Muscle layer of duodenum (tissue), 2 donors: ENCODE results near the gene EPHB1.

ENCODE experiments used
- H3K27ac ChIP-seq: one replicate; pipeline ENCODE4 v1.7.0; 2013; ENCODE audit warnings: mild to moderate bottlenecking, low read length
- H3K27me3 ChIP-seq: one replicate; pipeline ENCODE4 v1.7.0; 2013; ENCODE audit warnings: low read depth, mild to moderate bottlenecking, control low read depth, low read length
- H3K36me3 ChIP-seq, 2 donors: one replicate each; pipeline ENCODE4 v1.7.0; 2013; ENCODE audit warnings: low read length in 2 of 2, control low read depth in 1 of 2, mild to moderate bottlenecking in 1 of 2; ENCODE audit not compliant: insufficient read depth in 2 of 2, control insufficient read depth in 1 of 2
- H3K4me1 ChIP-seq, 2 donors: one replicate each; pipeline ENCODE4 v1.7.0; 2013; ENCODE audit warnings: low read length in 2 of 2, mild to moderate bottlenecking in 2 of 2, control low read depth in 1 of 2, moderate library complexity in 1 of 2; ENCODE audit not compliant: insufficient read depth in 2 of 2, control insufficient read depth in 1 of 2
- H3K4me3 ChIP-seq, 2 donors: one replicate each; pipeline ENCODE4 v1.7.0; 2013; ENCODE audit warnings: low read length in 2 of 2, low read depth in 1 of 2, mild to moderate bottlenecking in 1 of 2
- H3K9me3 ChIP-seq, 2 donors: one replicate each; pipeline ENCODE4 v1.7.0; 2013; ENCODE audit warnings: low read length in 2 of 2, control low read depth in 1 of 2, mild to moderate bottlenecking in 1 of 2; ENCODE audit not compliant: control insufficient read depth in 1 of 2
- donor health status: healthy.

Gene EPHB1

DNA sequence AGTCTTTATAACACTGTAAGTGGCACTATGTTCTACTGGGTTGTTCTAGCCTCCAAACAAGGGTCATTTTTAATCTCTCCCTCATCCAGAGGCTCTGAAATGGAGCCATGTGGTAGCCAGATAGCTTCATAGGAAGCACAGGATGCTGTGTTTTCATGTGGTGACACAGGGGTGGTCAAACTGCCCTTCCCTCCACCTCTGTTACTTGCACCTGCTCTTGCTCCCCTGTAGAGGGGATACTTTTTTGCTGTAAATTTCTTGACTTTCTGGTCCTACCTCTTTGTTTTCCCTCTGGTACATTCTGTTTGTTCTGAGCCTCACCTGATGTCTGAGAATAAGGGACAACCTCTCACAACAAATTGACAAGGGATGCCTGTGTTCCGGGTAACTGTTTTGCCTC, 76.8 kb downstream of the EPHB1 start:
- Histone ChIP-seq H3K4me1 (no peaks in the 10 kb centered on the region), H3K27ac (no peak overlapping the region), H3K9me3 (no peaks in the 10 kb centered on the region), H3K27me3 (no peaks in the 10 kb centered on the region), H3K4me3 (no peak overlapping the region), H3K36me3 (no peaks in the 10 kb centered on the region)

DNA sequence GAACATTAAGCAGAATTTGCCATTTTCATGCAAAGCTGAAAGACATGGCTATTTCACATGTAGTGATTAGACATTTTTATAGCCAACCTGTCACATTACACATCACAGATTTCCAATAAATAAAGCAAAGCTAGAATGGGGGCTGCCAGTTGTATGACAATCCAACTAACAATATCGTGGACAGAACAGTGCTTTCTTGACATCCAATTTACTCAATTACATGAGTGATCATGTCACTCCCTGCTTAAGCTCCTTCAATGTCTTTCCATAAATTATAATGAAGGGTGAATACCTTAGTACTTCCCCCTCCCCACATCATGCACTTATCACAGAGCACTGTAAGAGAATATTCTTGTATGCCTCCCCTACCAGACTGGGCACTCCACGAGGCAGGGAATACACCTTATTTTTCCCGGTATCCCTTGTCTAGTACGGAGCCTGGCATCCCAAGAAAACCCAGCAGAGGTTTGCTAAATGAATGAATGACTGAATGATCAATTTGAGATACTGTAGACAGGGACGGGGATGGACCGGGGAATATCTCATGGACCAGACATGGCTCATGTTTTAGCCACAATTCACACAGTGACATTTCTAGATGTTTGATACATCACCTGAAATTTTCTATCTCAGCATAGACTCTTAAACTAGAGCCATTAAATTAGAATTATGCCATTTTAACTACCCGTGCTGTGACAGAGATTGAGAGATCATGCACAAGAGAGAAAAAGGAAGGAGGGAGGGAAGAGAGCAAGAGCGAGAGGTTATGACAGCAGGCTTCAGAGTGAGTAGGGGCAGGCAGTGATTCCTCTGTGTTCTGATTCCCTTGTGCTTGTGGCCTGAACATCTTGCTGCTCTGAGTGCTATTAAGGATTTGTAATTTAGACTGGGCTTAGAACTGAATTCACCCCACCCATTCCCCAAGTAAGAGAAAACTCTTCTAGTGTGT, 77.7 kb downstream of the EPHB1 start:
- Histone ChIP-seq H3K4me1 (no peaks in the 10 kb centered on the region), H3K36me3 (no peaks in the 10 kb centered on the region), H3K4me3 (no peak overlapping the region), H3K27me3 (no peaks in the 10 kb centered on the region), H3K27ac (no peak overlapping the region), H3K9me3 (no peaks in the 10 kb centered on the region)

DNA sequence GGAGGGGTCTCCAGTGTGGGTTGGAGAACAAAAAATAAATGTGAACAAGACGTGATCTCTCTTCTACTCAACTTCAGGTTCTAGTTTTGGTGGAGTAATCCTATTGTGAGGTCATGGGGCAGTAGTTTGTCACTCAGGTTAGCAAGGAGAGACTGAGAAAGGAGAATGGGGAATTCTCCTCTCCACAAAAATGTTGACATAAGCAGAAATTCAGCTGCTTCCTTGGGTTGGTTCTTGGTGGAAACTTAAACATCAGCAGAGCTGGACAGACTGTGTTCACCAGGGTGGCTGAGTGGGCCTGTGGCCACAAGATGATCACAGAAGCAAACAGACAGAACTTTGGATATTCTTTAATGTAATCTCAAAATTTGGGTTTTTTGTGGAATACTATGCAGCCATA, 78.7 kb downstream of the EPHB1 start:
- no peaks in the 10 kb centered on the region for H3K9me3 ChIP-seq
- no peaks in the 10 kb centered on the region for H3K36me3 ChIP-seq
- H3K27me3 ChIP-seq, result no peaks in the 10 kb centered on the region
- H3K4me3 ChIP-seq, result no peak overlapping the region
- H3K4me1 ChIP-seq, result no peaks in the 10 kb centered on the region
- H3K27ac ChIP-seq, result no peak overlapping the region

GRCh38 chr3:134874737-134875413, 79.8 kb downstream of the EPHB1 start:
- Histone ChIP-seq H3K36me3 (no peaks in the 10 kb centered on the region), H3K27ac (no peak overlapping the region), H3K9me3 (no peaks in the 10 kb centered on the region), H3K27me3 (no peaks in the 10 kb centered on the region), H3K4me3 (no peak overlapping the region), H3K4me1 (no peaks in the 10 kb centered on the region)

DNA sequence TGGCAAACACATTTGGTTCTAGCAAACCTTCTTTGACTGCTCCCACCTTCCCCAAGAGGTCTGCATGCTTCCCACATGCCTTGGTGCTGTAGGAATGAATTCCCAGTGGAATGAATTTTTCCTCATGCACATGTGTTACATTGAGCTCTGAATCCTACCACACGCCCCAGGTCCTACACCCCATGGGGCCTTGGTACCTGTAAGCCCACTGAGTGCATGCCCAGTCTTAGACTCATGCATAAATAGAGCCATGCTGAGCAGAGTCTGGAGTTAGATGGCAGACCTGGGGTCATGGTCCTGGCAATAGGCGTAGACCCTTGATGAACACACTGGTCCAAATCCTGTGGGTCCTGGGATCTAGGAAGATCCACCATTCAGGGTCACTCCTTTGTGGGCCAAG, 81.8 kb downstream of the EPHB1 start:
- Histone ChIP-seq H3K4me3 (no peak overlapping the region), H3K27ac (no peak overlapping the region), H3K36me3 (no peaks in the 10 kb centered on the region), H3K4me1 (no peaks in the 10 kb centered on the region), H3K9me3 (no peaks in the 10 kb centered on the region), H3K27me3 (no peaks in the 10 kb centered on the region)

GRCh38 chr3:134877788-134878187, 82.7 kb downstream of the EPHB1 start:
- H3K27ac ChIP-seq, result no peak overlapping the region

GRCh38 chr3:134879990-134880389, 84.9 kb downstream of the EPHB1 start:
- Histone ChIP-seq H3K36me3 (no peaks in the 10 kb centered on the region), H3K27ac (no peak overlapping the region), H3K27me3 (no peaks in the 10 kb centered on the region), H3K4me1 (no peaks in the 10 kb centered on the region), H3K4me3 (no peak overlapping the region), H3K9me3 (no peaks in the 10 kb centered on the region)

More at GRCh38 chr3:134877788-134878187, 82.7 kb downstream of the EPHB1 start:
- H3K36me3 ChIP-seq, result no peaks in the 10 kb centered on the region
- no peak overlapping the region for H3K4me3 ChIP-seq
- no peaks in the 10 kb centered on the region for H3K4me1 ChIP-seq
- H3K27me3 ChIP-seq, result no peaks in the 10 kb centered on the region
- H3K9me3 ChIP-seq, result no peaks in the 10 kb centered on the region

GRCh38 chr3:134880431-134880830, 85.4 kb downstream of the EPHB1 start:
- no peaks in the 10 kb centered on the region for H3K27me3 ChIP-seq
- H3K27ac ChIP-seq, result no peak overlapping the region
- no peaks in the 10 kb centered on the region for H3K36me3 ChIP-seq
- H3K9me3 ChIP-seq, result no peaks in the 10 kb centered on the region
- H3K4me1 ChIP-seq, result no peaks in the 10 kb centered on the region
- no peak overlapping the region for H3K4me3 ChIP-seq

DNA sequence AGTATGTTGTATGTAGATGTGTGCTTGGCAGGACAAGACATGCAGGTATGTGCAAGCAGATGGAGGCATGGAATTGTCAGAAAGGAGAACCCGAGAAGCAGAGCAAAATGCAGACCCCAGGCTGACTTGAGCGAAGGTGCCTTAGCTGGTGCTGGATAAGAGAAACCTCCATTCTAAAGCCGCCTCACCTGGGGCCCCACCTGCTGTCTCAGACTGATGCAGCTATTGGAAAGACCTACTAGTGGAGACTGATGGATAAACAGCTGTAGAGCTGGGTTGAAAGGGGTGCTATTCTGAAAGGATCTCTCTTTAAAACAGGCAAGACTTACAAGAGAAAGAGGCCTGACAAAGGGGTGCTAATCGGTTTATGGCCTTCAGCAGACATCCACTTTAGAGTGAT, 86.2 kb downstream of the EPHB1 start:
- no peak overlapping the region for H3K4me3 ChIP-seq
- H3K4me1 ChIP-seq, result no peaks in the 10 kb centered on the region
- no peaks in the 10 kb centered on the region for H3K27me3 ChIP-seq
- H3K36me3 ChIP-seq, result no peaks in the 10 kb centered on the region
- H3K27ac ChIP-seq, result no peak overlapping the region
- H3K9me3 ChIP-seq, result no peaks in the 10 kb centered on the region

- Histone ChIP-seq H3K9me3 (no peaks in the 10 kb centered on the region), H3K4me3 (no peak overlapping the region), H3K4me1 (no peaks in the 10 kb centered on the region), H3K27ac (no peak overlapping the region), H3K27me3 (no peaks in the 10 kb centered on the region), H3K36me3 (no peaks in the 10 kb centered on the region)
These were observed 88.8 kb downstream of the EPHB1 start for GRCh38 chr3:134883697-134884385.

GRCh38 chr3:134885877-134886621, 91.0 kb downstream of the EPHB1 start:
- Histone ChIP-seq H3K27me3 (no peaks in the 10 kb centered on the region), H3K27ac (no peak overlapping the region)

More at GRCh38 chr3:134885877-134886621, 91.0 kb downstream of the EPHB1 start:
- no peaks in the 10 kb centered on the region for H3K36me3 ChIP-seq
- no peak overlapping the region for H3K4me3 ChIP-seq
- no peaks in the 10 kb centered on the region for H3K4me1 ChIP-seq
- no peaks in the 10 kb centered on the region for H3K9me3 ChIP-seq
